Osteoblast (primary cell): Measurements from ENCODE around the gene TMEM248. TPM values are rescaled to one million over a fixed set of nuclear protein-coding genes. Genes with fewer than 3 reads are reported as not detected.
A peak's percentile ranks its signal among the peaks of the same experiment; 100 is the strongest.
"Not testable (repeated sequence)": the region's sequence is repeated elsewhere in the genome, so short reads cannot be mapped to it uniquely, and the experiment has no call there.

Experiments used
- DNase-seq: peaks from one replicate; pipeline ENCODE4 v3.0.0; 2011; ENCODE audit warnings: low spot score, mixed read lengths; ENCODE audit not compliant: insufficient read length; ENCODE audit errors: missing footprints
- H2AFZ ChIP-seq: 2 replicates; pipeline ENCODE4 v1.6.0; 2011; ENCODE audit warnings: mild to moderate bottlenecking, low read length
- H3K27ac ChIP-seq: 2 replicates; pipeline ENCODE4 v1.5.1; 2011; ENCODE audit warnings: mild to moderate bottlenecking, low read depth, low read length, moderate library complexity
- H3K27me3 ChIP-seq: 2 replicates; pipeline ENCODE4 v1.6.0; 2012; ENCODE audit warnings: mild to moderate bottlenecking, control low read depth, inconsistent platforms, low read length, moderate library complexity; ENCODE audit not compliant: insufficient read depth
- H3K36me3 ChIP-seq: 2 replicates; pipeline ENCODE4 v1.5.1; 2011; ENCODE audit warnings: mild to moderate bottlenecking, low read length, control low read depth, moderate library complexity; ENCODE audit not compliant: insufficient read depth
- H3K4me1 ChIP-seq: 2 replicates; pipeline ENCODE4 v1.5.1; 2011; ENCODE audit warnings: mild to moderate bottlenecking, low read length, control low read depth, moderate library complexity; ENCODE audit not compliant: insufficient read depth
- H3K4me2 ChIP-seq: 2 replicates; pipeline ENCODE4 v1.6.0; 2011; ENCODE audit warnings: mild to moderate bottlenecking, low read length; ENCODE audit not compliant: insufficient read depth
- H3K4me3 ChIP-seq: fragments of 200-600 bp; sonication (generic); 3 replicates; pipeline ENCODE4 v1.5.1; 2012; ENCODE audit warnings: mild to moderate bottlenecking, low read length, inconsistent platforms; ENCODE audit not compliant: insufficient read depth
- H3K79me2 ChIP-seq: 2 replicates; pipeline ENCODE4 v1.6.0; 2012; ENCODE audit warnings: mild to moderate bottlenecking, low read length, control low read depth, inconsistent platforms; ENCODE audit not compliant: insufficient read depth
- H3K9me3 ChIP-seq: 2 replicates; pipeline ENCODE4 v1.5.1; 2011; ENCODE audit warnings: low read depth, low read length, control low read depth
- H4K20me1 ChIP-seq: 2 replicates; pipeline ENCODE4 v1.6.0; 2012; ENCODE audit warnings: mild to moderate bottlenecking, low read length, control low read depth; ENCODE audit not compliant: insufficient read depth
- CTCF ChIP-seq: IDR thresholded peaks from 2 replicates; pipeline ENCODE4 v1.5.1; 2011; ENCODE audit warnings: mild to moderate bottlenecking, low read depth, low read length, moderate library complexity; ENCODE audit errors: extremely low read depth
- total RNA-seq: library from RNA; depleted of rRNA; stranded (reverse); fragments of >200 nt; gene quantifications from 2 replicates; pipeline ENCODE4 v1.2.3, GENCODE V29; 2012

TMEM248 gene
- total RNA-seq, 1 donor, result 118 TPM

- H3K79me2 ChIP-seq, result no peaks in the 10 kb centered on the region
- no peaks in the 10 kb centered on the region for H3K27me3 ChIP-seq
- DNase-seq, result peak; percentile 9
- no peaks in the 10 kb centered on the region for H3K4me1 ChIP-seq
- H3K36me3 ChIP-seq, result no peaks in the 10 kb centered on the region
- H3K9me3 ChIP-seq, result no peaks in the 10 kb centered on the region
- no peak overlapping the region for H3K27ac ChIP-seq
- no peaks in the 10 kb centered on the region for H4K20me1 ChIP-seq
- H3K4me3 ChIP-seq, result no peak overlapping the region
- H3K4me2 ChIP-seq, result no peak overlapping the region
- no peak for TF ChIP-seq CTCF
- H2AFZ ChIP-seq, result no peak overlapping the region
Measured at GRCh38 chr7:66910789-66911188, 10.2 kb upstream of the TMEM248 start.

GRCh38 chr7:66911191-66911590 is 9.8 kb upstream of the TMEM248 start:
- H3K36me3 ChIP-seq, H3K79me2 ChIP-seq, H4K20me1 ChIP-seq, H3K4me1 ChIP-seq, DNase-seq, H3K4me3 ChIP-seq, H3K27me3 ChIP-seq, H3K4me2 ChIP-seq, H3K9me3 ChIP-seq, H3K27ac ChIP-seq, H2AFZ ChIP-seq: not testable (repeated sequence)

GRCh38 chr7:66912195-66912594 is 8.8 kb upstream of the TMEM248 start:
- TF ChIP-seq CTCF, result no peak
- Histone ChIP-seq H3K79me2 (no peaks in the 10 kb centered on the region), H3K4me3 (no peak overlapping the region), H3K27me3 (no peaks in the 10 kb centered on the region), H2AFZ (no peak overlapping the region), H3K4me2 (no peak overlapping the region), H3K27ac (no peak overlapping the region), H3K9me3 (no peaks in the 10 kb centered on the region), H4K20me1 (no peaks in the 10 kb centered on the region), H3K4me1 (no peaks in the 10 kb centered on the region), H3K36me3 (no peaks in the 10 kb centered on the region)
- no peak for DNase-seq

GRCh38 chr7:66913118-66914037 is 7.6 kb upstream of the TMEM248 start:
- H3K27me3 ChIP-seq, result no peaks in the 10 kb centered on the region
- H3K36me3 ChIP-seq, result no peaks in the 10 kb centered on the region
- H3K4me3 ChIP-seq, result no peak overlapping the region
- no peak overlapping the region for H3K4me2 ChIP-seq
- H3K79me2 ChIP-seq, result no peaks in the 10 kb centered on the region
- H3K4me1 ChIP-seq, result no peaks in the 10 kb centered on the region
- no peak for TF ChIP-seq CTCF
- DNase-seq, result peak; percentile 10
- H2AFZ ChIP-seq, result no peak overlapping the region
- no peaks in the 10 kb centered on the region for H4K20me1 ChIP-seq
- no peak overlapping the region for H3K27ac ChIP-seq
- H3K9me3 ChIP-seq, result no peaks in the 10 kb centered on the region

- H3K4me2 ChIP-seq, H3K27me3 ChIP-seq, H3K36me3 ChIP-seq, H3K27ac ChIP-seq, H3K4me3 ChIP-seq, H3K9me3 ChIP-seq, H4K20me1 ChIP-seq: not testable (repeated sequence)
- peaks cover 15% of the 10 kb centered on the region for H3K4me1 ChIP-seq
- peak overlapping the region; percentile 4 for H2AFZ ChIP-seq
- peaks cover 19% of the 10 kb centered on the region for H3K79me2 ChIP-seq
- DNase-seq, result peak; percentile 11
Measured at GRCh38 chr7:66917904-66918303, 3.1 kb upstream of the TMEM248 start.
